OCI-LY1 (cell line): ENCODE measurements around the gene BABAM1.
"Not testable (repeated sequence)": the region's sequence is repeated elsewhere in the genome, so short reads cannot be mapped to it uniquely, and the experiment has no call there.

Source experiments
- H2AFZ ChIP-seq: fragments of 200-600 bp; sonication (generic), shearing (Covaris generic); 2 replicates; pipeline ENCODE4 v1.6.0; 2014; ENCODE audit warnings: antibody characterized with exemption, mild to moderate bottlenecking, low read length
- H3F3A ChIP-seq: fragments of 200-600 bp; sonication (generic), shearing (Covaris generic); 2 replicates; pipeline ENCODE4 v1.6.0; 2014; ENCODE audit warnings: mild to moderate bottlenecking, antibody characterized with exemption, low read length, moderate library complexity; ENCODE audit not compliant: insufficient read depth
- H3K27ac ChIP-seq: fragments of 200-600 bp; sonication (generic); 2 replicates; pipeline ENCODE4 v1.5.1; 2014; ENCODE audit warnings: low read length, mixed run types, mild to moderate bottlenecking, low read depth; ENCODE audit not compliant: poor library complexity, severe bottlenecking
- H3K27me3 ChIP-seq: fragments of 200-600 bp; sonication (generic); 2 replicates; pipeline ENCODE4 v1.6.0; 2014; ENCODE audit warnings: antibody characterized with exemption, mild to moderate bottlenecking, low read length, moderate library complexity; ENCODE audit not compliant: insufficient read depth
- H3K36me3 ChIP-seq: fragments of 200-600 bp; sonication (generic); 2 replicates; pipeline ENCODE4 v1.6.1; 2014; ENCODE audit warnings: mild to moderate bottlenecking, antibody characterized with exemption, low read length, moderate library complexity, mixed read lengths; ENCODE audit not compliant: insufficient read depth
- H3K4me1 ChIP-seq: fragments of 200-600 bp; sonication (generic); 2 replicates; pipeline ENCODE4 v1.5.1; 2014; ENCODE audit warnings: mild to moderate bottlenecking, low read length, moderate library complexity; ENCODE audit not compliant: insufficient read depth, severe bottlenecking
- H3K4me2 ChIP-seq: fragments of 200-600 bp; sonication (generic), shearing (Covaris generic); 2 replicates; pipeline ENCODE4 v1.6.1; 2014; ENCODE audit warnings: low read length
- H3K4me3 ChIP-seq: fragments of 200-600 bp; sonication (generic); 2 replicates; pipeline ENCODE4 v1.5.1; 2014; ENCODE audit warnings: low read length, low read depth, mild to moderate bottlenecking, mixed read lengths; ENCODE audit not compliant: poor library complexity, severe bottlenecking
- H3K79me2 ChIP-seq: fragments of 200-600 bp; shearing (Covaris generic); 2 replicates; pipeline ENCODE4 v1.6.1; 2016; ENCODE audit warnings: mixed run types, low read length, mixed read lengths; ENCODE audit not compliant: insufficient read depth
- H3K9ac ChIP-seq: fragments of 200-600 bp; sonication (generic), shearing (Covaris generic); 2 replicates; pipeline ENCODE4 v1.6.1; 2014; ENCODE audit warnings: mild to moderate bottlenecking, low read length, mixed read lengths
- H3K9me2 ChIP-seq: fragments of 200-600 bp; sonication (generic), shearing (Covaris generic); 2 replicates; pipeline ENCODE4 v1.6.1; 2014; ENCODE audit warnings: low read depth, mild to moderate bottlenecking, low read length, mixed read lengths
- H3K9me3 ChIP-seq: fragments of 200-600 bp; shearing (Covaris generic); 2 replicates; pipeline ENCODE4 v1.6.1; 2014; ENCODE audit warnings: low read length, mixed read lengths
- H4K20me1 ChIP-seq: fragments of 200-600 bp; sonication (generic), shearing (Covaris generic); 2 replicates; pipeline ENCODE4 v1.6.0; 2016; ENCODE audit warnings: mild to moderate bottlenecking, low read length; ENCODE audit not compliant: insufficient read depth
- EZH2 ChIP-seq: fragments of 200-600 bp; sonication (generic), shearing (Covaris generic); IDR thresholded peaks from 2 replicates; pipeline ENCODE4 v1.8.0; 2017; ENCODE audit warnings: borderline replicate concordance, mixed run types, mild to moderate bottlenecking, antibody characterized with exemption, low read length, moderate library complexity, mixed read lengths
- TF ChIP-seq, protein P1 (sequence below): fragments of 200-600 bp; sonication (generic), shearing (Covaris generic); IDR thresholded peaks from 2 replicates; pipeline ENCODE4 v1.5.1; 2017; ENCODE audit warnings: mild to moderate bottlenecking, antibody characterized with exemption, low read length, moderate library complexity, mixed read lengths

BABAM1 gene

DNA sequence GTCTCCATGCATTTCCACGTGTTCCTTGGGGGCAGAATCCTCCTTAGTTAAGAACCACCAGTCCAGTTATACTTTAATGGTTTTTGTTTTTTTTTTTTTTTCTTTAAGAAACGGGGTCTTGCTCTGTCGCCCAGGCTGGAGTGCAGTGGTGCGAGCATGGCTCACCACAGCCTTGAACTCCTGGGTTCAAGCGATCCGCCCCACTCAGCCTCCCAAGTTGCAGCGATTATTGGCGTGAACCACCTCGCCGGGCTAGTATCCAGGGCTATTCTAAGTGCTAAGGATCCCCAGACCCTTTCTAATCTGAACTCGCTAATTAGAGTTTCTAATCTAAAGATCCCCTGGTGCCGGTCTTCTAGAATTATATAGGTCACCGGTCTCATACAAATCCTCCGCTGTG is 26.4 kb downstream of the BABAM1 start:
- peak overlapping the region; percentile 54 for H3K27ac ChIP-seq
- peak overlapping the region; percentile 57 for H3K4me2 ChIP-seq
- H3K9me3 ChIP-seq = no peaks in the 10 kb centered on the region
- H4K20me1 ChIP-seq = no peaks in the 10 kb centered on the region
- H3F3A ChIP-seq = peaks cover 3% of the 10 kb centered on the region; the same call in 1 of the 2 replicates
- no peaks in the 10 kb centered on the region for H3K9me2 ChIP-seq
- H3K9ac ChIP-seq = peak overlapping the region; percentile 1; the same call in 1 of the 2 replicates
- no peaks in the 10 kb centered on the region for H3K79me2 ChIP-seq
- H3K4me1 ChIP-seq = peaks cover 24% of the 10 kb centered on the region
- peaks cover 29% of the 10 kb centered on the region for H3K36me3 ChIP-seq
- H2AFZ ChIP-seq = no peak overlapping the region
- no peak for TF ChIP-seq EZH2
- TF ChIP-seq, protein P1, sequence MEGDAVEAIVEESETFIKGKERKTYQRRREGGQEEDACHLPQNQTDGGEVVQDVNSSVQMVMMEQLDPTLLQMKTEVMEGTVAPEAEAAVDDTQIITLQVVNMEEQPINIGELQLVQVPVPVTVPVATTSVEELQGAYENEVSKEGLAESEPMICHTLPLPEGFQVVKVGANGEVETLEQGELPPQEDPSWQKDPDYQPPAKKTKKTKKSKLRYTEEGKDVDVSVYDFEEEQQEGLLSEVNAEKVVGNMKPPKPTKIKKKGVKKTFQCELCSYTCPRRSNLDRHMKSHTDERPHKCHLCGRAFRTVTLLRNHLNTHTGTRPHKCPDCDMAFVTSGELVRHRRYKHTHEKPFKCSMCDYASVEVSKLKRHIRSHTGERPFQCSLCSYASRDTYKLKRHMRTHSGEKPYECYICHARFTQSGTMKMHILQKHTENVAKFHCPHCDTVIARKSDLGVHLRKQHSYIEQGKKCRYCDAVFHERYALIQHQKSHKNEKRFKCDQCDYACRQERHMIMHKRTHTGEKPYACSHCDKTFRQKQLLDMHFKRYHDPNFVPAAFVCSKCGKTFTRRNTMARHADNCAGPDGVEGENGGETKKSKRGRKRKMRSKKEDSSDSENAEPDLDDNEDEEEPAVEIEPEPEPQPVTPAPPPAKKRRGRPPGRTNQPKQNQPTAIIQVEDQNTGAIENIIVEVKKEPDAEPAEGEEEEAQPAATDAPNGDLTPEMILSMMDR = no peak
- no peaks in the 10 kb centered on the region for H3K27me3 ChIP-seq
- H3K4me3 ChIP-seq = peak overlapping the region; percentile 74

DNA sequence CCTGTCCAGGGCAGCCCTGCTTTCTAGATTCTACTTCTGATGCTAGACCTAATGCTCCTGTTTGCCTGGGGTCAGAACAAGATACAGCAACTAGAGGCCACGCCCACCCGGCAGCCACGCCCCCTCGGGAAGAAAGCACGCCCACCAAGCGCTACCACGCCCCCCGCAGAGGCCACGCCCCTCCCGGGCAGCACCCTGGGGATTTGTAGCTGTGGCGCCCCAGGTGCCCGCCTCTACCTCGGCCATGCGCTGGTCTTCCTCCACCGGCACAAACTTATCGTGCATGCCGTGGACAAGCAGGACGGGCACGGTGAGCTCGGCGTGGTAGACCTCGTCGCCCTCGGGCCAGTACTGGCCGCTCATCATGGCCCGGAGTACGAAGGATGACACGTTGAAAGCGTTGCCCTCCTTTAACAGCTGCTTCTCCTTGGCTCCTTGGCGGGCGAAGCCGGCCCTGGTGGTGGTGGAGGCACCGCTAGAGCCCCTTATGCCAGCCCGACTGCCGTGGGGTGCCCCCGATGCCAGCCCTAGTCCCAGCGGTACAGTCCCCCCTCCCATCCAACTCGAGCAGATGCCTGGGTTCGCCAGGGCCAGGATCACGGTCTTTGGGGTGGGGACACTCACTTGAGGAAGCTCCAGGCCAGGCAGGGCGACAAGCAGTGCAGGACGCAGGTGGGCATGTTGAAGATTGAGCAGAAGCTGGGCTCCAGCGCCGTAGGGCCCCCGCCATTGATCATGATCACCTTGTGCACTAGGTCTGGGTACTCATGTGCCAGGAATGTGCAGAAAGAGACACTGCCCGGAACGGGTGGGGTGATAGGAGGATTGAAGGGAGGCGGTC is 27.0 kb downstream of the BABAM1 start:
- H3K27me3 ChIP-seq = no peaks in the 10 kb centered on the region
- no peak overlapping the region for H3K27ac ChIP-seq
- H3K4me2 ChIP-seq = peak overlapping the region; percentile 57
- H3K4me3 ChIP-seq = peak overlapping the region; percentile 74
- no peaks in the 10 kb centered on the region for H4K20me1 ChIP-seq
- peaks cover 35% of the 10 kb centered on the region for H3K36me3 ChIP-seq
- H3K79me2 ChIP-seq = no peaks in the 10 kb centered on the region
- H3F3A ChIP-seq = peaks cover 3% of the 10 kb centered on the region; the same call in 1 of the 2 replicates
- TF ChIP-seq, protein P1 = no peak
- no peak for TF ChIP-seq EZH2
- no peak overlapping the region for H2AFZ ChIP-seq
- no peaks in the 10 kb centered on the region for H3K9me3 ChIP-seq
- no peak overlapping the region for H3K9ac ChIP-seq
- no peaks in the 10 kb centered on the region for H3K9me2 ChIP-seq
- peaks cover 24% of the 10 kb centered on the region for H3K4me1 ChIP-seq

DNA sequence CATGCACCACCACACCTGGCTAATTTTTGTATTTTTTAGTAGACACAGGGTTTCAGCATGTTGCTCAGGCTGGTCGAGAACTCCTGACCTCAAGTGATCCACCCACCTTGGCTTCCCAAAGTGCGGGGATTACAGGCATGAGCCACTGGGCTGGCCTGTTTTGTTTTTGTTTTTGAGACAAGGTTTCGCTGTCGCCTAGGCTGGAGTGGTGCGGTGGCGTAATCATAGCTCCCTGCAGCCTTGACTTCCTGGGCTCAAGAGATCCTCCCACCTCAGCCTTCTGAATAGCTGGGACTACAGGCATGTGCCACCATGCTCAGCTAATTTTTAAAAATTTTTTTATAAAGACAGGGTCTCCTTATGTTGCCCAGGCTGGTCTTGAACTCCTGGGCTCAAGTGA is 28.3 kb downstream of the BABAM1 start:
- H3K27me3 ChIP-seq, H3F3A ChIP-seq, H3K27ac ChIP-seq, H3K9me2 ChIP-seq, H4K20me1 ChIP-seq, H3K9me3 ChIP-seq, H3K4me2 ChIP-seq, H3K79me2 ChIP-seq, H2AFZ ChIP-seq, H3K9ac ChIP-seq, H3K4me3 ChIP-seq: not testable (repeated sequence)
- Histone ChIP-seq H3K4me1 (peaks cover 24% of the 10 kb centered on the region), H3K36me3 (peaks cover 35% of the 10 kb centered on the region)

DNA sequence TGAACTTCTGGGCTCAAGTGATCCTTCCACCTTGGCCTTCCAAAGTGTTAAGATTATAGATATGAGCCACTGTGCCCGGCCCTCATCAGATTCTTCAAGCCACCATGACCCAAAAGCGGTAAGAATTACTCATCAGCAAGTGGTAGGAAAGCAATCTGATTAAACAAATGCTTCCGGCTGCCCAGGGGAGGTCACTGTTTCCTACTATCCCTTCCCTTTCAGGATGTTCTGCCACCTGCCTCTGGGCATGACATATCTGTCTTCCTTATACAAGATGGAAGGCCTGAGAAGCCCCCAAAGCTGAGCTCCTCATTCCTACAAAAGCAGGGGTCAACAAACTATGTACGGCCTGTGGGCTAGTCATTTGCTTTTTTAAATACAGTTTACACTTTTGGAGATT is 29.0 kb downstream of the BABAM1 start:
- Histone ChIP-seq H3K4me3 (no peak overlapping the region), H3K79me2 (no peaks in the 10 kb centered on the region), H3K27me3 (no peaks in the 10 kb centered on the region), H3K36me3 (peaks cover 42% of the 10 kb centered on the region), H3K9me2 (no peaks in the 10 kb centered on the region), H4K20me1 (no peaks in the 10 kb centered on the region), H2AFZ (no peak overlapping the region), H3K4me2 (no peak overlapping the region), H3K27ac (no peak overlapping the region), H3F3A (no peaks in the 10 kb centered on the region), H3K9ac (no peak overlapping the region), H3K4me1 (peaks cover 24% of the 10 kb centered on the region), H3K9me3 (no peaks in the 10 kb centered on the region)
- TF ChIP-seq, protein P1 = no peak
- TF ChIP-seq EZH2 = no peak
